ENCODE data around the gene SULF2. TPM values are rescaled to one million over a fixed set of nuclear protein-coding genes. Genes with fewer than 3 reads are reported as not detected.

The SULF2 gene
- total and polyA plus RNA-seq, 2 of the 4 experiments (the other 2 are of a cell fraction) = 0.54 to 0.77 TPM

GRCh38 chr20:47765691-47766594 is 19.3 kb downstream of the SULF2 start:
- Histone ChIP-seq H4K91ac (ENCODE audit: insufficient read depth, low read depth, low read length) (no peak overlapping the region), H2BK120ac (ENCODE audit: low read depth, low read length) (no peak overlapping the region), H3K27ac (ENCODE audit: insufficient read depth, low read length) (no peak overlapping the region), H3K36me3 (ENCODE audit: control insufficient read depth, insufficient read depth, low read length) (no peaks in the 10 kb centered on the region), H3K4me3 (ENCODE audit: insufficient read depth, low read depth, low read length) (no peak overlapping the region), H3K14ac (replicated peaks; ENCODE audit: low read depth, low read length) (no peak overlapping the region), H2AFZ (replicated peaks; ENCODE audit: low read length, poor library complexity) (no peak overlapping the region), H3K9ac (ENCODE audit: low read depth, low read length) (no peak overlapping the region), H3K27me3 (ENCODE audit: control insufficient read depth, insufficient read depth, low read length) (peaks cover 6% of the 10 kb centered on the region), H3K56ac (ENCODE audit: extremely low read depth, insufficient read depth, low read length) (no peak overlapping the region), H3K4ac (ENCODE audit: low read depth, low read length) (no peak overlapping the region), H3K9me1 (ENCODE audit: insufficient read depth, low read length) (no peaks in the 10 kb centered on the region), H2AK5ac (ENCODE audit: low read depth, low read length) (no peak overlapping the region), H3K79me1 (ENCODE audit: low read depth in 1 of 2, low read length in 2 of 2) (no peaks in the 10 kb centered on the region), H3K23ac (ENCODE audit: low read depth, low read length) (no peak overlapping the region), H4K8ac (ENCODE audit: low read depth in 2 of 2, low read length in 2 of 2) (no peak overlapping the region), H2BK20ac (ENCODE audit: low read depth, low read length) (no peak overlapping the region), H3K9me3 (ENCODE audit: control insufficient read depth, insufficient read depth, low read length) (peaks cover 7% of the 10 kb centered on the region; the same call in 1 of the 2 replicates), H4K5ac (ENCODE audit: low read depth, low read length) (no peak overlapping the region), H2AK9ac (replicated peaks; ENCODE audit: low read depth, low read length, poor library complexity) (no peak overlapping the region), H3K18ac (ENCODE audit: low read depth, low read length) (no peak overlapping the region), H2BK5ac (ENCODE audit: low read depth, low read length, poor library complexity, severe bottlenecking) (no peak overlapping the region), H3K4me1 (ENCODE audit: control insufficient read depth, insufficient read depth, low read length) (no peaks in the 10 kb centered on the region), H2BK15ac (ENCODE audit: low read depth, low read length) (no peak overlapping the region), H3K4me2 (ENCODE audit: low read depth, low read length) (no peak overlapping the region), H4K20me1 (ENCODE audit: insufficient read depth, low read length) (no peaks in the 10 kb centered on the region)
- ATAC-seq (ENCODE audit: low read depth) (no peak), DNase-seq (no peak)
- intact Hi-C loops (cut with micrococcal nuclease) (no loop called here), dilution Hi-C loops (cut with HindIII; ENCODE audit: low sequenced_read_pairs, unreplicated experiment) (no loop called here), in situ Hi-C loops (cut with MboI; ENCODE audit: low sequenced_read_pairs) (no loop called here)
- no TSS peak for BruUV-seq (replicated peaks)
- WGBS, 2 experiments (ENCODE audit: extremely low coverage in 2 of 2, insufficient read length in 1 of 2) = no CpG with 5 or more reads among the region's 4 CpGs
- CTCF ChIA-PET = no interaction called here
- POLR2A ChIA-PET (ENCODE audit: unreplicated experiment) = no interaction called here
- TF ChIP-seq, protein P1, sequence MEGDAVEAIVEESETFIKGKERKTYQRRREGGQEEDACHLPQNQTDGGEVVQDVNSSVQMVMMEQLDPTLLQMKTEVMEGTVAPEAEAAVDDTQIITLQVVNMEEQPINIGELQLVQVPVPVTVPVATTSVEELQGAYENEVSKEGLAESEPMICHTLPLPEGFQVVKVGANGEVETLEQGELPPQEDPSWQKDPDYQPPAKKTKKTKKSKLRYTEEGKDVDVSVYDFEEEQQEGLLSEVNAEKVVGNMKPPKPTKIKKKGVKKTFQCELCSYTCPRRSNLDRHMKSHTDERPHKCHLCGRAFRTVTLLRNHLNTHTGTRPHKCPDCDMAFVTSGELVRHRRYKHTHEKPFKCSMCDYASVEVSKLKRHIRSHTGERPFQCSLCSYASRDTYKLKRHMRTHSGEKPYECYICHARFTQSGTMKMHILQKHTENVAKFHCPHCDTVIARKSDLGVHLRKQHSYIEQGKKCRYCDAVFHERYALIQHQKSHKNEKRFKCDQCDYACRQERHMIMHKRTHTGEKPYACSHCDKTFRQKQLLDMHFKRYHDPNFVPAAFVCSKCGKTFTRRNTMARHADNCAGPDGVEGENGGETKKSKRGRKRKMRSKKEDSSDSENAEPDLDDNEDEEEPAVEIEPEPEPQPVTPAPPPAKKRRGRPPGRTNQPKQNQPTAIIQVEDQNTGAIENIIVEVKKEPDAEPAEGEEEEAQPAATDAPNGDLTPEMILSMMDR (conservative IDR thresholded peaks at IDR 0.05; ENCODE audit: low read depth, low read length) = no peak
- no peak for TF ChIP-seq CEBPB (IDR thresholded peaks at IDR 0.05; ENCODE audit: low read depth, low read length)
- TF ChIP-seq RFX5 (IDR thresholded peaks at IDR 0.05; ENCODE audit: low read depth, low read length) = no peak
- no peak for TF ChIP-seq SMC3 (IDR thresholded peaks at IDR 0.05; ENCODE audit: low read depth, low read length)
- no peak for TF ChIP-seq MAFK (IDR thresholded peaks at IDR 0.05; ENCODE audit: low read depth, low read length)
- TF ChIP-seq, protein P2, sequence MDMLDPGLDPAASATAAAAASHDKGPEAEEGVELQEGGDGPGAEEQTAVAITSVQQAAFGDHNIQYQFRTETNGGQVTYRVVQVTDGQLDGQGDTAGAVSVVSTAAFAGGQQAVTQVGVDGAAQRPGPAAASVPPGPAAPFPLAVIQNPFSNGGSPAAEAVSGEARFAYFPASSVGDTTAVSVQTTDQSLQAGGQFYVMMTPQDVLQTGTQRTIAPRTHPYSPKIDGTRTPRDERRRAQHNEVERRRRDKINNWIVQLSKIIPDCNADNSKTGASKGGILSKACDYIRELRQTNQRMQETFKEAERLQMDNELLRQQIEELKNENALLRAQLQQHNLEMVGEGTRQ (IDR thresholded peaks at IDR 0.05; ENCODE audit: low read depth, low read length) = no peak
- no peak for TF ChIP-seq FOS (IDR thresholded peaks at IDR 0.05; ENCODE audit: low read depth, low read length)
- no peak for TF ChIP-seq CHD1 (IDR thresholded peaks at IDR 0.05; ENCODE audit: low read depth, low read length)
- no peak for TF ChIP-seq RAD21 (IDR thresholded peaks at IDR 0.05; ENCODE audit: low read length)
- TF ChIP-seq MXI1 (IDR thresholded peaks at IDR 0.05; ENCODE audit: borderline replicate concordance, low read depth, low read length) = no peak

All from IMR-90 (cell line).